ENCODE results near the gene CCR9.

The CCR9 gene

DNA sequence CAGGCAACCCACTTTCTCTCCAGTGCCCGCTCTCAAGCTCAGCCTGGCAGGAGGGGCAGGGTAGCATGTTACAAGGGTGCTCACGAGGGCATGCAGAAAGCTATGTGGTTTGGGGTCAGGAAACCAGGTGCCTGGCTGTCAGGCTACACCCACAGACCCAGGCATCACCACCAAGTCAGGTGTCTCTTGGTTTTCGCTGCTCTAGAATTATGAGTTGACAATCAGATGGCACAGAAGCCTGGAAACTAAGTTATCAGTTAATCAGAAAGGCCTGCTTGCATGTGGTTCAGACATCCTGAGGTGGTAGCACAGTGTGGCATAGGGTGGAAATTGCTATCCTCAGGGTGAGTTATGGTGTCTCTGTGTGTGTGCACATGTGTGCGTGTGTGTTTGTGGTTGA lies 16.2 kb upstream of the CCR9 start:
- no peak overlapping the region for H3K27ac ChIP-seq
- DNase-seq (ENCODE audit: low read depth, low spot score): no peak

DNA sequence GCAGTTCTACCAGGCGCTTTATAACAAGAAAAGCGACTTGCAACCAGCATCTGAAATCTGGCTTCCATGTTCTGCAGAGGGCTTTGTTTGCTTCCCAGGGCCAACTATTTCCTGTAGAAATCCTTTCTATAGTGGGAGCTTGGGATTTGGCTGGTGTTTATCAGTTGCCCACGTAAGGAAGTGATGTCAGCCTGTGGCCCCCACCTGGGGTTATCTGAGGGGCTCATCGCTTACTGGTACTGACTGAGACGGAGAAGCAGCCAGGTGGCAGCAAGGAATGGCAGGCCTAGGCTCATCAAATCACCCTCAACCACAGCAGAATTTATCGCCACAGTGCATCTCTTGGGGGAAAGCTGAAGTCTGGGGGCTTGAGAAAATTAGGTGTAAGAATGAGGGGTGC lies 14.6 kb upstream of the CCR9 start:
- no peak for DNase-seq (ENCODE audit: low read depth, low spot score)
- H3K27ac ChIP-seq: no peak overlapping the region

DNA sequence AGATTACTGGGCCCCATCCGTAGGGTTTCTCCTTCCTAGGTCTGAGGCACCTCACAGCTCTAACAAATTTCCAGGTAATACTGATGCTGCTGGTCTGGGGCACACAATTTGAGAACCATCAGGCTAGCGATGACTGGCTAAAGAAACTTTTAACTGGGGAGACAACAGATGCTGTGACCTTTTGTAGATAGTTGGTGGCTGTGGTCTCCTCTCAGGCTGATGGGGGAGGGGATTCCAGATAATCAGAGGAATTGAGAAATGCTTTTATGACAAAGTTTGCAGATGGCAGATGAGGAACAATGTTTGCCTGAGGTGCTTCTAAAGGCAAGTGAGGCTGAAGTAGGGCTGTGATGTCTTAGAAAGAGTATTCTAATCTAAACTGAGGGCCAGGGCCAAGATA lies 13.8 kb upstream of the CCR9 start:
- no peak for DNase-seq (ENCODE audit: low read depth, low spot score)
- H3K27ac ChIP-seq: no peak overlapping the region

DNA sequence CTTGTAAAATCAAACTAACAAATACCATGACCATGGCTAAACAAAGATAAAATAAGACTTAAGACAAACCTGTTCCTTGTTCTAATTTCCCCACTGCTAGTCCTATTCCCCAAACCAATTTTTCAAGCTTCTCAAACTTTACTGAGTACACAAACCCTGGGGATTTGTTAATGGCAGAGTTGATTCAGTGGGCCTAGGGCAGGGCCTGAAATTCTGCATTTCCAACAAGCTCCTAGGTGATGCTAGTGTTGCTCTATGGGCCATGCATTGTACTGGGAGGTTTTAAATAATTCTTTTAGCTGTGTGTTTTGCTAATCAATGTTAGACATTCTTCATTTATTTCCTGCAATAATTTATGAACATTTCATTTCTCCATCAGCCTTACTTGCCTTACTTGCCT lies 13.3 kb upstream of the CCR9 start:
- H3K27ac ChIP-seq: no peak overlapping the region
- no peak for DNase-seq (ENCODE audit: low read depth, low spot score)

DNA sequence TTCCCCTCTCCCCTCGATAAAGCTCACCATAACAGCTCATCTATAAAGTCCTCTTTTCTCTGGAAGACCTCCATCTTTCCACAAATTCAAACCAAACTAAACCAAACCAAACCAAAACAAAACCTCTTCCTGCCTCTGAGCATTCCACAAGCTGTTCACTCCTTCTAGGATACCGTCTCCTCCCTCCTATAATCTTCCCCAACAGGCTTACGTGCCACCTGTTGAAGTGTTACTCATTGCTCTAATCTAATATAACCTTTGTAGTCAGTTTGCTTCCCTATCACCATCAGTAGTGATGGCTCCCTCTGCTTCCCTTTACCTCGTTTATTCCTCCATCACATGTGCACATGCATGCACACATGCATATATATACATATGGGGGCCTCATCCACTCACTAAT lies 12.7 kb upstream of the CCR9 start:
- DNase-seq (ENCODE audit: low read depth, low spot score): no peak
- no peak overlapping the region for H3K27ac ChIP-seq

DNA sequence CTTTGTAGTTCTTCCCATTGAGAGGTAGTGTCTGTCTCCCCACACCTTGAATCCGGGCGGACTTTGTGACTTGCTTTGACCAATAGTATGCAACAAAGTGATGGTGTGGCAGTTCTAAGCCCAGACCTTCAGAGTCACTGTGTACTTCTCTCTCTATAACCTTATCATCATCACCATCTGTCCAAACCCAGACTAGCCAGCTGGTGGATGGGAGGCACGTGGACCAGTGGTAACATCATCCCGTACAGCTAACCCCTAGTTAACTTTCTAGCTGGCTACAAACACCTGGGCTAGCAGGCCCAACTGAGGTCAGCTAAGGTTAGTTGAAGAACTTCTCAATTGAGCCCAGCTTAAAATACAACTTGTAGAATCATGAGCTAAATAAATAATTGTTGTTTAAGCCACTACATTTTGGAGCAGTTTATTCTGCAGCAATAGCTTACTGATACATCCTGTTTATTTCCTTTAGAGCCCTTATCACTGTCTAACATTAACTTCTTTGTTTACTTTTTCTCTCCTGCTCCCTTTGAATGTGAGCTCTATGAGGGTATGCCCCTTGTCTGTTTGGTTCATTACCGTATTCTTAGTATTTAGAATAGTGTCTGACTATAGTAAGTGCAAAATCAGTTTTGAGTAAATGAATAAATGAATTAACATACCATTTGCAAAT lies 11.5 kb upstream of the CCR9 start:
- DNase-seq (ENCODE audit: low read depth, low spot score): no peak
- no peak overlapping the region for H3K27ac ChIP-seq

DNA sequence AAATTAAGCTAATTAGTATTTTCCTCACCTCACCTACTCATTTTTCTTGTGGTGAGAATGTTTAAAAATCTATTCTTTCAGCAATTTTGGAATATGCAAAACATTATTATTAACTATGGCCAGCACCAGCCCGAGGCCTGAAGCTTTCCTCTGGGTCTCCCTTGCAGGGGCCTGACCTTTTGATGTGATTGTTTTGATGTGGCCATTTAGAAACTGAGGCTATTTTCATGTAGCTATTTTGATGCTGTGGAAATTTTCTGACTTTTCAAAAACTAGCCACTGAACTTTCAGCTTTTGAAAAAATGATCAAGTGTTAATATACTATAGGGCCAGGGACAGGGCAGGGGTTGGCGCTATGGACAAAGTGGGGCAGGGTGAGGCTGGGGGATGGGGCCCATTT lies 8.2 kb upstream of the CCR9 start:
- H3K27ac ChIP-seq: no peak overlapping the region
- DNase-seq (ENCODE audit: low read depth, low spot score): no peak

DNA sequence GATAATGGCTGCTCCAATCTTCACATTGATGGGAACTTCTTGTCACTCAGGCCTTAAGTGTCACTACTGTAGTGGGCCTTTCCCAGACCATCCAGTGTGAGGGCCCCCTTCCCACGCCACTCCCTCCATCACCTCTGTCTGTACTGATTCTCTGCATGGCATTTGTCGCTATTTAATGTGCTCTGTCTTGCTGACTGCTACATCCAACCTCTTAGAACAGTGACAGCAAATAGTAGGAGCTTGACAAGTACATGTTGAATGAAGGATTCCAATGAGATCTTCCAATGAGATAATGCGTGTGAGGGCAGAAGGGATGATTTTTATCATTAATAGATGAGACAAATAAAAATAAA lies 5.6 kb upstream of the CCR9 start:
- H3K27ac ChIP-seq: no peak overlapping the region
- DNase-seq (ENCODE audit: low read depth, low spot score): no peak

DNA sequence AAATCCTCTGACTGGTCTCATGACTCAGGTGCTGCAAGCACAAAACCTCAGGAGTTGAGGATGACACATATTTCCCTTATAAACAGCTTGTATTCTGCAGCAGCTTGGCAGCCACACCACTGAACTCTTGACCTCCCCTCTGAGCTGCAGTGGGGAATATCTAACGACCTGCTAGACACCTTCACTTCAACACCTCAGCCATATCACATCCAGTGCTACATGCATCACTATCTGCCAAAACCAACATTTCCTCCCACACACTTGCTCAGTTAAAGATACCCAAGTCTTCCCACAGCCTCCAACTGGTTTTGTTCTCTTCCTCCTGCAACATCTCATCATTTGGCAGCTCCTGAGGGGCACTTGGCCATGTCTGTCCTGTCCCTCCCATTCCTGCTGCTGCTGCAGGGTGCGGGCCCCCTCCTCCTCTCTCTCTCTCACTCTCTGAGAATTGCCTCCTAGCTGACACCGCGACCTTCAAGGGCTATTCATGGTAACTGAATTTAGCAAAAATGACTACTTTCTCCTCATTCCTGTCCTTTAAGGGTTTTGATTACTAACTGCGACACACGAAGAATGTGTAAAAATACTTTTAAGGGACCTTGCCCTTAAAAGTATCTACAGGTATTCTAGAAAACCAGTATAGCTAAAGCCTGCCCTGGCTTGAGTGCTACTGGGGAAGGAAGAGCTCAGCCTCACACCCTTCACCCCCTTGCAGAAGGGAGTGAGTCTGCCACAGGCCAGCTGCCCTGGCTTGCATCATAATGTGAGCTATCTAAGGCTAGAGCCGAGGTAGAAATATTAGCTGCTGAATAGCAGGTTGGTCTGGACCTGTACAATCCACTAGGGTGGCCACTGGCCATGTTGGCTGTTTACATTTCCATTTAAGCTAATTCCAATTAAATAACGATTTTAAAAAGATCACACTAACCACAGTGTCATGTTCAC lies 5.0 kb upstream of the CCR9 start:
- peak; percentile 51 for DNase-seq (ENCODE audit: low read depth, low spot score)
- H3K27ac ChIP-seq: no peak overlapping the region

DNA sequence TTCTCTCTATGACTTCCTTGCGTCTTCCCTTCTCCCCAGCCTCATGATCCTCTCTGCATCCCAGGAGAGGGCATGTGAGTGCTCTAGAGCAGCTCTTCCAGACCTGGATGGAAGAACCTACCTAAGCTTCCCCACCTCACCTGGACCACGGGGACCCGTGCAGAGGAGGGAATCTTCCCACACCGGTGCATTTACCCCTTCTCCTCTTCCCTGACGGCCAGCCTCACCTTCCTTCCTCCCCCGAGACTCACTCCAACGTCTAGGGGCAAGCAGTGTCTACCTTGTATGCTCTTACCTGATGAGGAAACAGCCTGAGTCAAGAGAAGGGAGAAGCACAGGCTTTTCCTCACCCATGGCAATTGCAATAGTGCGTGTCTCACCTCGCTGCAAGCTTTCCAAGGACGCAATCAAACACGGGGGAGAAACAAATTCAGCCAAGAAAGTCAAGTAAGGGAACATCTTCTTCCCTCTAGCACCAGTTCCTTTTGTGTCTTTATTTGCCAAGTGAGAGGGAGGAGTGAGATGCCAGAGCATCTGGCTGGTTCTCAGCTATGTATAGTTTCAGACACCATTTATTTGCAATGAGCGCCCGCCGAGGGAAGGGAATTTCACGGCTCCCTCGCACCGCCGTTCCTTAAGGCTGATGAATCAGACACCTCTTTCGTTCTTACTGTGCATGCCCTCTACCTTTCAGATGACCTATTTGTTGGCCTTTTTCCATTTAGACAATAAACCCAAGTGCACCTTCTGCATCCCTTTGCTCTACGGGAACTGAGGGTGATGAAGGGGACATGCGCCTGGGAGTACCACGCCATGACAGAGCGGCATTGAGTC lies 1.8 kb upstream of the CCR9 start:
- no peak overlapping the region for H3K27ac ChIP-seq
- DNase-seq (ENCODE audit: low read depth, low spot score): no peak

DNA sequence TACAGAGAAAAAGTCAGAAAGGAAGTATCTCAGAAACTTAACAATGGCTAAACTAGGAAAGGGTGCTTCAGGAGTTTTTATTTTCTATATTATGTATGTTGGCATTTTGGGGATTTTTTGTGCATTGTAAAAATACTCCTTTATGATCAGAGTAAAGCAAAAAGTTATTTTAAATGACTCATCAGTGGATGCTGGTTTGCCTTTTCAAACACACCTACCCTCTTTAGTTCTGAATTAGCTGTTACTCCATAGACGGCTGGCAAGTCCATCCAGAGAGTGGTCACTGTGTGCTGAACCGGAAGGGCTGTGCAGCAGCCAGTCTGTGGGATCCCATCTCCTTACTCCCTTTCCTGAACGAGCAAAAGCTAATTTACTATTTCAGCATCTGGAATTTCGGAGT lies 942 bp downstream of the CCR9 start:
- DNase-seq (ENCODE audit: low read depth, low spot score): no peak
- H3K27ac ChIP-seq: no peak overlapping the region

DNA sequence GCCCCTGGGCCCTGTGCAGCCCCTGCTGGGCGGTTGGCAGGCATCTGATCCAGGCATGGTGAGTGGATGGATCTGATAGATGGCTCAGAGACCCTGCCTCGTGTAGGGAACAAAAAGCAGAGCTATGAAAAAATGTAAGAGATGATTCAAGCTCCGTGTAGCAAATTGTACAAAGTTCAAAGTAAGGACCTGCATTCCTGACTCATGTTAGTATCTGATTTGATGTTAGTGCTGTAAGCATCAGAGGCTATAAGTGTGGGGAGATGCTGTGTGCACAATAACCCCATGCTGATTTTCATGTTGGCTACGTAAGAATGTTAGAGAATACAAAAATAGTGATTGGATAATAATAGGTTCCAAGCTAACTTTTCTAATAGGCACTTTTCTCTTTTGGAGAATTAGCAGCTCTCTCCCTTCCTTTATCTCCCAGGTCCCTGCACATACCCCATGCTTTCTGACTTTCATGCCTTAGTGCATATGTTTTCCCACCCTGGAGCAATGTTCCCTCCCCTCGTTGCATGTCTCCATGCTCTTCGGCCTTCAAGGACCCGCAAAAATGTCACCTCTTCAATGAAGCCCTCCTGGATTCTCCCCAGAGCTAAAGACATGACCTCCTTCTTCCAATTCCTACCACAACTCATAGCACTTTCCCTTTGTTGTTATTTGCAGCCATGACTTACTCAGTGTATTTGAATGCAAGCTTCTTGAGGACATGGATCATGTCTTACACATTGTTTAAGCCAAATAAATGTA lies 1.6 kb downstream of the CCR9 start:
- H3K27ac ChIP-seq: no peak overlapping the region
- DNase-seq (ENCODE audit: low read depth, low spot score): no peak

DNA sequence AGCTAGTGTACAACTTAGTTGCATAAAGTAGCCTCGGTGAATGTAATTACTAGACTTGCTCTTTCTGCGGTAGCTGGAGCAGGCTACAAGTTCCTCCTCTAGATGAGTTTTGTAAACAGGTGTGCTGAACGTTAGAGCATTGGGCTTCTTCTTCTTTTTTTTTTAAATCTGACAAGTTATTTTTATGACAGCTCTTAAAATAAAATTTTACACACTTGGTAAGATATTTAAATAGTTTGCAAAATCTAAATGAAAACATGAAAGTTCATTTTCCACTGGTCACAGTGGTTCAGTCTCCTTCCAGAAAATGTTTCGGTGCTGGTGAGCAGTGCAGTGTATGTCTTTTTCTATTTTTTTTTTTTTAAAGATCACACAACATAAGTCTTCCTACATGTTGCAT lies 3.0 kb downstream of the CCR9 start:
- no peak overlapping the region for H3K27ac ChIP-seq
- no peak for DNase-seq (ENCODE audit: low read depth, low spot score)

DNA sequence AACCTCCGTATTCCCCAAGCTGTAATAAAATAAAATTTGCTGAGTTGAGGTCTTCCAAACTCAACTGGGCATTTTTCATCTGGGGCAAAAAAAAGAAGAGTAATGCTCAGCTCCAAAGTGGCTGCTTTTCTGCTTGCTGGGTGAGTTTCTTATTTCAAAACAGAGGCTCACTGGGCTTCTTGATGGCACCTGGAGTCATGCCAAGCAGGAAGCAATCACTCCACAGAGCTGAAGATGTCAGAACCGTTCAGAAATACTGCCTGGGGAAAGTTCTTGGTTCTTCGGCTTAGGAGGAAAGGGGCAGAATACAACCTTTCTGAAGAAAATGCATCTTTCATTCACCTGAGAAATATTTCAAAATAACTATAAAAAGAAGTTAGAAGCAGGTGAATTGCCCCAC lies 4.1 kb downstream of the CCR9 start:
- H3K27ac ChIP-seq: no peak overlapping the region
- no peak for DNase-seq (ENCODE audit: low read depth, low spot score)

DNA sequence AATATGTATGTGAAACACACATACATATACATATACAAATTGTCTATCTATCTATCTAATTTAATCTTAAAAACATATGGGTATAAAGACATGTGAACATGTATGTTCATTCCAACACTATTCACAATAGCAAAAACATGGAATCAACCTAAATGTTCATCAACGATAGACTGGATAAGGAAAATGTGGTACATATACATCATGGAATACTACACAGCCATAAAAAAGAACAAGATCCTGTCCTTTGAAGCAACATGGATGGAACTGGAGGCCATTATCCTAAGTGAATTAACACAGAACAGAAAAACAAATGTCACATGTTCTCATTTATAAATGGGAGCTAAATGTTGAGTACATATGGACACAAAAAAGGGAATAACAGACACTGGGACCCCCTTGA lies 5.8 kb downstream of the CCR9 start:
- no peak for DNase-seq (ENCODE audit: low read depth, low spot score)
- H3K27ac ChIP-seq: no peak overlapping the region

DNA sequence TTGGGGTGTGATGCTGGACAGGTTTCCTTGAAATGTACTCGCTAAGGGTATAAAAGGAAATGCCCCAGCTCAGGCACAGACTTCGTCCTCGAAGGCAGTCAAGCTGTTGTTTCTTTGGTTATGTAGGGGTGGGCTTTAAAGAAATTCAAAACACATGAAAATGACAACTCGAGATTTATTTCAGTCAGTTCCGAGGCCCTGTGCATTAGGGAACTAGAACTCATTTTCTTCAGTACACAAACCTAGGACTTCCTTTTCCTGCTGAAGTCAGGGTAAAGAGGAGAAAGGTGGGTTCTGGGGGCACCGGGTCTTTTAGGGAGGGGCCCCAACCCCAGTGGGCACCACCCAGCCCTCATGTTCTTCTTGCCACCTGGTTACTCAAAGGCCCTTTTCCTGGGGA lies 7.7 kb downstream of the CCR9 start:
- no peak overlapping the region for H3K27ac ChIP-seq
- no peak for DNase-seq (ENCODE audit: low read depth, low spot score)

DNA sequence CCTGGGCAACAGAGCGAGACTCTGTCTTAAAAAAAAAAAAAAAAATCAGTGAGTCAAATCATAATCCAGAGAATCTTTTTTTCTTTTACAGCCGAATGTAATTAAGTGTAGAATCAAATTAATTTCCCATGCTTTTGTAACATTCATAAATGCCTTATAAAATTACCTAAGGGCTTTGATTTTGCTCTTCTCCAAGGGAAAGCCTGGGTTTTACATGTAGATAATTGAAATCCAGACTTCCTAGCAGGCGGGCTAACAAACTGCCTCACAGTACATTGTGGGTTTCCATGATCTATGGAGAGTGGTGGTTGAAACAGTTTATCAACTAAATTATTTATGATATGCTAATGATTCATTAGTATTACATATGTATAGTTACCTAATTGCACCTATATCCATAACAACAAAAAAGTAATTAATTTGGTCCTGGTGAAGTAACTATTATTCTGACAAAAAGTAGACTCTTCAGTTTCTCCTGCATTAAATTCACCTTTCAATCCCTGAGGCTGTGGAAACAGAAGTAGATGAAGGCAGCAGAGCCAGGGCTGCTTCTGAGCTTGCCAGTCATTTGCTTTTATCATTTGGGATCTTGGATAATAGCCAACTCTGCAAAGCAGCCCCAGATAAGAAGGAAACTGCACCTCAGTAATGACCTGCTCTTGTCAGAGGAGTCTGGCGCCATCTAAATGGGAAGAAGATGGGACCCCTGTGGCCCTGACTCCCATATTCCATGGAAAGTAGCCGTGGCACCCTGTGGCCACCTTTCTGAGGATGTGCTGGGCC lies 9.5 kb downstream of the CCR9 start:
- no peak overlapping the region for H3K27ac ChIP-seq
- DNase-seq (ENCODE audit: low read depth, low spot score): no peak

DNA sequence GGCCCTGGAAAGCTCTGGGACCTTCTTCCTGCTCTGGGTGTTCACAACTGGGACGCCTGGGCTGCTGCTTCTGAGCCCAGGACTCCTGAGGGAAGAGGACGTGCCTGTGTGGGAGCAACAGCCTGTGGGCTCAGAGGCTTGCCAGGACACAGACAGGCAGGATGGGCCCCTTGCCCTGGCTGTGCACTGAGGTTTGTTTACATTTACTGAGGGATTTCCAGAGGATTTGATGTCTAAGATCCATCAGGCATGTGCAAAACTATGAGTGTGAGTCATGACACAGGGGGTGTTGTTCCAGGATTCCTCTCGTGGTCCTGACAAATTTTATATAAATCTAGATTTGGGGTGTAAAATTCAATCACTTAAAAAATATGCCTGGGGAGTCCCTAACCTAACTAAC lies 10.6 kb downstream of the CCR9 start:
- no peak for DNase-seq (ENCODE audit: low read depth, low spot score)
- no peak overlapping the region for H3K27ac ChIP-seq

DNA sequence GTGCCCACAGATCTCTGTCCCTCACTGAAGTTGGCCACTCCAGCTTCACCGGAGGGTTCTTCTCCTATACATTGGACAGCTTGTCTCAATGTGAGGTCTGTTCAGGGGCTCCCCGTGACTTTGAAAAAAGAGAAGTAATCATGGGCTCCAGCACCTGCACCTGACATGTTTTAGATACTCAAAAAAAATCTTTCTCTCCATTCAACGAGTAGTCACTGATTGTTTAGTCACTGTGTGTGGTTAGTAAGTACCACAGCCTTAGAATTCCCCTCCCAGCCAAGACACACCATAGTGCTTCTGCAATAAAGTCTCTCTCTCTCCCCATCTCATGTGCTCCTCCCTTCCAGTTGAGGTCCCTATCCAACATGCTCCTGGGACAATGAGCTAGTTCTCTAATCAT lies 18.6 kb downstream of the CCR9 start:
- H3K27ac ChIP-seq: no peak overlapping the region
- no peak for DNase-seq (ENCODE audit: low read depth, low spot score)

DNA sequence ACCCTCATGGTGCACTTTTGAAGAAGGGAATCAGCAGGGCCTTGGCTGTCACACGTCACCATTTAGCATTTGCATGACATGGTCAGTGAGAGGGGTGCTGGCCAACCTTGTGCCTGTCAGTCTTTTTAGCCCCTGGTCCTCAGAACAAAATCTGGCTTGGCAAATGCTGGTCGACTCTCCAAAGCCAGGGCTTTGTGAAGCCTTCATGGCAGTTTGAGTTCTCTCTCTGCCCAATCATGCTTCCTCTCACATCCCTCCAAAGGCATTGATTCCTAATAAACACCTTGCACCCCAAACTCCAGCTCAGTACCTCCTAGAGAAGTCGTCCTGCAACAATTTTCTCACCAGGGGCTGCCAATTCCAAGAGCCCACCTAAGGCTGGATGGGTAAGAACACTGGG lies 19.4 kb downstream of the CCR9 start:
- no peak overlapping the region for H3K27ac ChIP-seq
- DNase-seq (ENCODE audit: low read depth, low spot score): no peak

All from epithelial cell of prostate (primary cell).